Ascending aorta (tissue), 2 donors: ENCODE results near the gene COL26A1. TPM values are rescaled to one million over a fixed set of nuclear protein-coding genes. Genes with fewer than 3 reads are reported as not detected.

ENCODE experiments used
- DNase-seq, 2 donors: peaks; one replicate each; pipeline ENCODE4 v3.0.0-alpha.2; 2019; ENCODE audit warnings: low spot score in 2 of 2
- H3K27ac ChIP-seq, 2 donors: fragments of 200-600 bp; sonication (generic); one replicate each; pipeline ENCODE4 v1.5.1; 2016 to 2017; ENCODE audit warnings: mild to moderate bottlenecking in 1 of 2
- H3K27me3 ChIP-seq: fragments of 200-600 bp; sonication (generic); one replicate; pipeline ENCODE4 v1.5.1; 2017
- H3K36me3 ChIP-seq, 2 donors: fragments of 200-600 bp; sonication (generic); one replicate each; pipeline ENCODE4 v1.5.1; 2016
- H3K4me1 ChIP-seq, 2 donors: fragments of 200-600 bp; sonication (generic); one replicate each; pipeline ENCODE4 v1.5.1; 2016 to 2017; ENCODE audit warnings: mild to moderate bottlenecking in 1 of 2
- H3K4me3 ChIP-seq, 2 donors: fragments of 200-600 bp; sonication (generic); one replicate each; pipeline ENCODE4 v1.5.1; 2016 to 2017; ENCODE audit warnings: mild to moderate bottlenecking in 1 of 2
- H3K9me3 ChIP-seq, 2 donors: fragments of 200-600 bp; sonication (generic); one replicate each; pipeline ENCODE4 v1.5.1; 2016
- CTCF ChIP-seq, 3 experiments: fragments of 200-600 bp in 2 of 3; fragments of 450-650 bp in 1 of 3; sonication (generic) in 2 of 3; IDR thresholded peaks; one replicate each; pipeline ENCODE4 v1.5.1; 2016 to 2019; ENCODE audit warnings: antibody characterized with exemption in 3 of 3, mild to moderate bottlenecking in 1 of 3, moderate library complexity in 1 of 3
- intact Hi-C: fragments of 100-400 bp; cut with DNase I; formaldehyde crosslinking; loops from one replicate; pipeline ENCODE4 v1.15.1; 2023
- total RNA-seq: library from RNA; depleted of rRNA; stranded (reverse); fragments of >200 nt; gene quantifications from one replicate; pipeline ENCODE4 v1.1.0, GENCODE V29; 2016

Gene COL26A1
- total RNA-seq, 1 donor from 2014 or later: not detected

DNA sequence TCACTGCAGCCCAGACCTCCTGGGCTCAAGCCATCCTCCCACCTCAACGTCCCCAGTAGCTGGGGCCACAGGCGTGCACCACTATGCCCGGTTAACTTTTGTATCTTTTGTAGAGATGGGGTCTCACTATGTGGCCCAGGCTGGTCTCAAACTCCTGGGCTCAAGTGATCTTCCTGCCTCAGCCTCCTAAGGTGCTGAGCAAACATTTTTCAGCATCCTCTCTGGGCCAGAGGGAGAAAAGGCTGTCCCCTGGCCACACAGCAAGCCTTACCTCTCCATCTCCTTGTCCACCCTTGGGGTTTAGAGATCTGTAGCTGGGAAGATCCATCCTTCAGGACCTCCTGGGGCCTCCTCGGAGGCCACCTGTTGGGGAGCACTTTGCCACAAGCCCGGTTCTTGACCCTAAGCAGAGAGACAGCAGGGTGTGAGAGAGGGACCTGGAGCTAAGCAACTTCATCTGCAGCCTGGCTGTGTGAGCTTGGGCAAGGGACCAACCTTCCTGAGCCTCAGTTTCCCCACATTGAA, 180.6 kb downstream of the COL26A1 start:
- Histone ChIP-seq H3K4me3 (no peak overlapping the region), H3K9me3 (no peaks in the 10 kb centered on the region), H3K27ac (no peak overlapping the region), H3K27me3 (no peaks in the 10 kb centered on the region), H3K4me1 (peaks cover 0 to 4% of the 10 kb centered on the region in 2 donors), H3K36me3 (no peaks in the 10 kb centered on the region)
- intact Hi-C loops: loop anchor here (2.0 to 5.0 kb wide), 3 partner anchors 269 to 849 kb away; no protein-coding TSS in a partner anchor
- no peak for TF ChIP-seq CTCF (IDR thresholded peaks at IDR 0.05)
- no peak for DNase-seq

DNA sequence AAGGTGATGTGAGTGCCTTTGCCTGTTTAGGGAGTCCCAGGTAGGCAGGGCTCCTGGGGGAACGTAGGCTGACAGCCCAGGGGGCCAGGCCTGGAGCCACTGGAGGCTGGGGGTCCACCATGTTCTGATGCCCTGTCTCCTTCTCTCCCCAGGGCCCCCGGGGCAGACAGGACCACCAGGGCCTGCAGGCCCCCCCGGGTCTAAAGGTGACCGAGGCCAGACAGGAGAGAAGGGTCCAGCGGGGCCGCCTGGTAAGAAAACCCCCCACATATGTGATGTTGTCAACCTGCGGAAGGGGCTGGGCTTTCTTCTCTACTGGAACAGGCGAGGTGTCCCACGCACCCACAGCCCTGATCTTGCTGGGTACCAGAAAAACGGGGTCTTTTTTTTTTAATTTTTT, 181.2 kb downstream of the COL26A1 start:
- intact Hi-C loops: loop anchor here (2.0 to 5.0 kb wide), 3 partner anchors 268 to 848 kb away; no protein-coding TSS in a partner anchor
- no peak for DNase-seq
- H3K27me3 ChIP-seq: no peaks in the 10 kb centered on the region
- TF ChIP-seq CTCF (IDR thresholded peaks at IDR 0.05): no peak
- no peaks in the 10 kb centered on the region for H3K9me3 ChIP-seq
- H3K36me3 ChIP-seq: no peaks in the 10 kb centered on the region
- no peak overlapping the region for H3K4me3 ChIP-seq
- no peaks in the 10 kb centered on the region for H3K4me1 ChIP-seq
- H3K27ac ChIP-seq: no peak overlapping the region

- TF ChIP-seq CTCF (IDR thresholded peaks at IDR 0.05): no peak
- no peaks in the 10 kb centered on the region for H3K27me3 ChIP-seq
- H3K4me1 ChIP-seq: no peaks in the 10 kb centered on the region
- intact Hi-C loops: no loop called here
- H3K4me3 ChIP-seq: no peak overlapping the region
- no peak overlapping the region for H3K27ac ChIP-seq
- H3K36me3 ChIP-seq: no peaks in the 10 kb centered on the region
- no peak for DNase-seq
- no peaks in the 10 kb centered on the region for H3K9me3 ChIP-seq
These were observed 182.9 kb downstream of the COL26A1 start for GRCh38 chr7:101545441-101546190.

- TF ChIP-seq CTCF (IDR thresholded peaks at IDR 0.05): no peak
- Histone ChIP-seq H3K27ac (no peak overlapping the region), H3K9me3 (no peaks in the 10 kb centered on the region), H3K27me3 (no peaks in the 10 kb centered on the region), H3K36me3 (no peaks in the 10 kb centered on the region), H3K4me3 (no peak overlapping the region), H3K4me1 (no peaks in the 10 kb centered on the region)
- peak in 1 of 2 donors; percentile 38 for DNase-seq
- intact Hi-C loops: no loop called here
These were observed 183.7 kb downstream of the COL26A1 start for GRCh38 chr7:101546308-101546936.

DNA sequence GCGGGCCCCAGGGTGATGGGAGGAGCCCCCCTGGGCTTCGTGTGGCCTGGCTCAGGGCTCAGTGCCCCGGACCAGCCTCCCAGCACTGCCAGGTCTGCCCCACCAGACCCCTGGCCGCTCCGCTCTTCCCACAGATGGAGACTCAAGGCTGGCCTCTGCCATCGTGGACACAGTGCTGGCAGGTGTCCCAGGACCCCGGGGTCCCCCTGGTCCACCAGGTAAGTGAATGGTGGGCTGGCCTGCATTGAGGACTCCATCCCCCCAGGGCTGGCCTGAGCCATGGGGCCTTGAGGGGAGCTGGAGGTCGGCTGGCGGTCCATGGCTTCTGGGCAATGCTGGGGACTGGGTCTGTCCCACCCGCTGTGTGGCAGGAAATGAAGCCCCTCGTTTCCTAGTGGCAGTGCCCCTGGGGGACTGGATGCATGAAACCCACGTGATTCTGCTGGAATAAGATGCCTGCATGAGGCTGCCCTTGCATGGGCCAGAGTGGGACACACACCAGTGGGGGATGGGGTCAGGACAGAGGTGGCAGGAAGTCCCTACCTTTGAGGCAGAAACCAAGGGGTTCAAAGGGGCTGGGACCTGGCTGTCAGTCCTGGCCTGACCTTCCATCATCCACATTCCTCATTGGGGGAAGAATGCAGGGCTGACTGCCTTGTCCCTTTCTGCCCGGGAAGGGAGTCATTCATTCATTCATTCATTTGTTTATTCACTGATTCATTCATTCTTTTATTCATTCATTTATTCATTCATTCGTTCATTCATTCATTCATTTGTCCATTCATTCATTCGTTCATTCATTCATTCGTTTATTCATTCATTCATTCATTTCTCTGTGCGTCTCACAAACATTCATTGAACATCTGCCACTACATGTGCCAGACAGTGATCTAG, 184.6 kb downstream of the COL26A1 start:
- Histone ChIP-seq H3K9me3 (no peaks in the 10 kb centered on the region), H3K27me3 (no peaks in the 10 kb centered on the region), H3K4me3 (no peak overlapping the region), H3K36me3 (no peaks in the 10 kb centered on the region), H3K4me1 (no peaks in the 10 kb centered on the region), H3K27ac (no peak overlapping the region)
- intact Hi-C loops: no loop called here
- peak in 1 of 2 donors; percentile 47 for DNase-seq
- TF ChIP-seq CTCF (IDR thresholded peaks at IDR 0.05): no peak
